HCT116 (cell line): Measurements from ENCODE around the gene USH1G.

Experiments used
- EZH2phosphoT487 ChIP-seq: fragments of 200-600 bp; IDR thresholded peaks from 2 replicates; pipeline ENCODE4 v1.6.1; 2018; ENCODE audit warnings: antibody characterized with exemption, borderline replicate concordance
- POLR2A ChIP-seq: IDR thresholded peaks from 2 replicates; pipeline ENCODE4 v1.7.0; 2011; ENCODE audit warnings: borderline replicate concordance; ENCODE audit not compliant: insufficient read depth, insufficient read length; ENCODE audit errors: extremely low read depth
- POLR2AphosphoS5 ChIP-seq: IDR thresholded peaks from 2 replicates; pipeline ENCODE4 v1.6.1; 2011; ENCODE audit warnings: mild to moderate bottlenecking, low read depth, low read length, moderate library complexity
- RAD21 ChIP-seq: IDR thresholded peaks from 2 replicates; pipeline ENCODE4 v1.6.1; 2012; ENCODE audit warnings: low read depth, mild to moderate bottlenecking
- TCF7L2 ChIP-seq: IDR thresholded peaks from 2 replicates; pipeline ENCODE4 v1.7.0; 2011; ENCODE audit warnings: borderline replicate concordance, inconsistent platforms; ENCODE audit not compliant: insufficient read depth, insufficient read length; ENCODE audit errors: extremely low read depth
- TF ChIP-seq, protein P1 (sequence below), 3 experiments: fragments of 200-600 bp in 1 of 3; sonication (generic) in 1 of 3; IDR thresholded peaks in 2 of 3; conservative IDR thresholded peaks in 1 of 3; 2 replicates each; pipeline ENCODE4 v1.5.1; 2012 to 2017; ENCODE audit warnings: low read depth in 2 of 3, low read length in 2 of 3, antibody characterized with exemption in 1 of 3, borderline replicate concordance in 1 of 3, control low read depth in 1 of 3, mild to moderate bottlenecking in 1 of 3, mixed read lengths in 1 of 3, mixed run types in 1 of 3, moderate library complexity in 1 of 3; ENCODE audit not compliant: insufficient read depth in 1 of 3
- TF ChIP-seq, protein P2 (sequence below): IDR thresholded peaks from 2 replicates; pipeline ENCODE4 v1.6.1; 2012
- TF ChIP-seq, protein P3 (sequence below): IDR thresholded peaks from 2 replicates; pipeline ENCODE4 v1.6.1; 2011; ENCODE audit warnings: mild to moderate bottlenecking, low read length, moderate library complexity; ENCODE audit not compliant: insufficient replicate concordance; ENCODE audit errors: extremely low read depth

DNA sequence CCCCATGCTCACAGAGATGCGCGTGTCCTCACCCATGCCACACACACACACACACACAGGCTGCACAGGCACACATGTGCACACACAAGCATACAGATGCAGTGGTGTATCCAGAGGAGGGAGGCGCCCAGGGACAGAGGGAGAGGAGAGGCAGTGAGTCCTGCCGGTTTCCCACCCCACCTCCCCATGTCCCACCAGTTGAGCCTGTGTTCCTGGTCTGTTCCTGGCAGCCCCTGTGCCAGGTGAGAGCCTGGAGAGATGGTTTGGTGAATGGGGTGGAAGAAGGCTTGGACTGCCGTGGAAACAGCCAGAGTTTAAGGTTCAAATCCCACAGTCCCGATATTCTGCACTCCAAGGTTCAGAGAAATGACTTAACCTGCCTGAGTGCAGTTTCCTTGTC lies 19.4 kb downstream of the USH1G start:
- TF ChIP-seq, protein P1, sequence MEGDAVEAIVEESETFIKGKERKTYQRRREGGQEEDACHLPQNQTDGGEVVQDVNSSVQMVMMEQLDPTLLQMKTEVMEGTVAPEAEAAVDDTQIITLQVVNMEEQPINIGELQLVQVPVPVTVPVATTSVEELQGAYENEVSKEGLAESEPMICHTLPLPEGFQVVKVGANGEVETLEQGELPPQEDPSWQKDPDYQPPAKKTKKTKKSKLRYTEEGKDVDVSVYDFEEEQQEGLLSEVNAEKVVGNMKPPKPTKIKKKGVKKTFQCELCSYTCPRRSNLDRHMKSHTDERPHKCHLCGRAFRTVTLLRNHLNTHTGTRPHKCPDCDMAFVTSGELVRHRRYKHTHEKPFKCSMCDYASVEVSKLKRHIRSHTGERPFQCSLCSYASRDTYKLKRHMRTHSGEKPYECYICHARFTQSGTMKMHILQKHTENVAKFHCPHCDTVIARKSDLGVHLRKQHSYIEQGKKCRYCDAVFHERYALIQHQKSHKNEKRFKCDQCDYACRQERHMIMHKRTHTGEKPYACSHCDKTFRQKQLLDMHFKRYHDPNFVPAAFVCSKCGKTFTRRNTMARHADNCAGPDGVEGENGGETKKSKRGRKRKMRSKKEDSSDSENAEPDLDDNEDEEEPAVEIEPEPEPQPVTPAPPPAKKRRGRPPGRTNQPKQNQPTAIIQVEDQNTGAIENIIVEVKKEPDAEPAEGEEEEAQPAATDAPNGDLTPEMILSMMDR (IDR thresholded peaks at IDR 0.05 in 2 of 3, conservative IDR thresholded peaks at IDR 0.05 in 1 of 3; ENCODE audit: borderline replicate concordance in 1 of 3, insufficient read depth in 1 of 3, low read depth in 2 of 3, low read length in 2 of 3) = no peak
- TF ChIP-seq, protein P2, sequence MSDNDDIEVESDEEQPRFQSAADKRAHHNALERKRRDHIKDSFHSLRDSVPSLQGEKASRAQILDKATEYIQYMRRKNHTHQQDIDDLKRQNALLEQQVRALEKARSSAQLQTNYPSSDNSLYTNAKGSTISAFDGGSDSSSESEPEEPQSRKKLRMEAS = no peak
- TF ChIP-seq POLR2A = no peak
- no peak for TF ChIP-seq POLR2AphosphoS5
- no peak for TF ChIP-seq EZH2phosphoT487
- TF ChIP-seq TCF7L2 = no peak
- TF ChIP-seq RAD21 = no peak
- TF ChIP-seq, protein P3, sequence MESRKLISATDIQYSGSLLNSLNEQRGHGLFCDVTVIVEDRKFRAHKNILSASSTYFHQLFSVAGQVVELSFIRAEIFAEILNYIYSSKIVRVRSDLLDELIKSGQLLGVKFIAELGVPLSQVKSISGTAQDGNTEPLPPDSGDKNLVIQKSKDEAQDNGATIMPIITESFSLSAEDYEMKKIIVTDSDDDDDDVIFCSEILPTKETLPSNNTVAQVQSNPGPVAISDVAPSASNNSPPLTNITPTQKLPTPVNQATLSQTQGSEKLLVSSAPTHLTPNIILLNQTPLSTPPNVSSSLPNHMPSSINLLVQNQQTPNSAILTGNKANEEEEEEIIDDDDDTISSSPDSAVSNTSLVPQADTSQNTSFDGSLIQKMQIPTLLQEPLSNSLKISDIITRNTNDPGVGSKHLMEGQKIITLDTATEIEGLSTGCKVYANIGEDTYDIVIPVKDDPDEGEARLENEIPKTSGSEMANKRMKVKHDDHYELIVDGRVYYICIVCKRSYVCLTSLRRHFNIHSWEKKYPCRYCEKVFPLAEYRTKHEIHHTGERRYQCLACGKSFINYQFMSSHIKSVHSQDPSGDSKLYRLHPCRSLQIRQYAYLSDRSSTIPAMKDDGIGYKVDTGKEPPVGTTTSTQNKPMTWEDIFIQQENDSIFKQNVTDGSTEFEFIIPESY = no peak
